ENCODE data around the gene MMP23B.
"Not testable (repeated sequence)": the region's sequence is repeated elsewhere in the genome, so short reads cannot be mapped to it uniquely, and the experiment has no call there.

DNA sequence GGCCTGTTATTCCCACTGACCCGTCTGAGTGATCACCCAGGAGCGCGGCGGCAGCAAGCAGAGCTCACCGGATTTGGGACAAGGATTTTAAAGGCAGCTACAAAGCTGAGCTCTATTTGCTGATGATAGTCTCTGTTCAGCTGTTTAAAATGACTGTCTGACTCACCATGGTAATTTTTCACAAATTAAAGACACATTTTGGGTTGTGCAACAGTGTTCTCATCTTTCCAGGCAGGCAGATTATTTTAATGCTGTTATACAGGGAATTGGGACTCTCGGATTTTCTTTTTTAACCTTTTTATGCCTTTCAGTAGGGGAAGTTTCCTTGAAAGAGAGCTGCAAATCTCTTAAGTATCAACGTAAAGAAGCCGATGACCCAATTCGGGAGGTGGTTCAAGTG is 30.4 kb downstream of the MMP23B start:
- TF ChIP-seq, protein P1, sequence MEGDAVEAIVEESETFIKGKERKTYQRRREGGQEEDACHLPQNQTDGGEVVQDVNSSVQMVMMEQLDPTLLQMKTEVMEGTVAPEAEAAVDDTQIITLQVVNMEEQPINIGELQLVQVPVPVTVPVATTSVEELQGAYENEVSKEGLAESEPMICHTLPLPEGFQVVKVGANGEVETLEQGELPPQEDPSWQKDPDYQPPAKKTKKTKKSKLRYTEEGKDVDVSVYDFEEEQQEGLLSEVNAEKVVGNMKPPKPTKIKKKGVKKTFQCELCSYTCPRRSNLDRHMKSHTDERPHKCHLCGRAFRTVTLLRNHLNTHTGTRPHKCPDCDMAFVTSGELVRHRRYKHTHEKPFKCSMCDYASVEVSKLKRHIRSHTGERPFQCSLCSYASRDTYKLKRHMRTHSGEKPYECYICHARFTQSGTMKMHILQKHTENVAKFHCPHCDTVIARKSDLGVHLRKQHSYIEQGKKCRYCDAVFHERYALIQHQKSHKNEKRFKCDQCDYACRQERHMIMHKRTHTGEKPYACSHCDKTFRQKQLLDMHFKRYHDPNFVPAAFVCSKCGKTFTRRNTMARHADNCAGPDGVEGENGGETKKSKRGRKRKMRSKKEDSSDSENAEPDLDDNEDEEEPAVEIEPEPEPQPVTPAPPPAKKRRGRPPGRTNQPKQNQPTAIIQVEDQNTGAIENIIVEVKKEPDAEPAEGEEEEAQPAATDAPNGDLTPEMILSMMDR (IDR thresholded peaks at IDR 0.05): not testable (repeated sequence)
- not testable (repeated sequence) for TF ChIP-seq POLR2A (IDR thresholded peaks at IDR 0.05)

All from lower leg skin (tissue), 3 donors.